ENCODE results near the gene PHF2.

PHF2 gene

DNA sequence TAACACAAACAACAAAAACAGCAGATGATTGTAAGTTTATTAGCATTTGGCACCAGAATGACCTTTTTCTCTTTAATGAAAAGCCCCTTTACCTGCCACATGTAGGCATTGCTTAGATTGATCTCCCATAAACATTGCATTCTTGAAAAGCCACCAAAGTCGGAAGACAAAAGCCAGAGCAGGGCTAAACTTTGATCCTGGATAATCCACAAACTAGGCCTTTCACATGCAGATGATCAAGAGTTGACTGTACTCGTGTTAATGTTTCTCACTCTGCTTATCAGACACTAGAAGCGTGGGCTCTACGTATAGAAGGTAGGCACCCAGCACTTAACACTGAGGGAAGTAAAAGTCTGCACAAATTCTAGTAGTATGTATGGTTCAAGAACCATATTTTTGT is 21.0 kb upstream of the PHF2 start:
- Histone ChIP-seq H3K4me2 (ENCODE audit: low read depth, low read length) (no peak overlapping the region), H3K36me3 (replicated peaks; ENCODE audit: insufficient read depth, low read length) (peaks cover 39% of the 10 kb centered on the region; the same call in 1 of the 2 replicates)

GRCh38 chr9:93557366-93558137 is 18.8 kb upstream of the PHF2 start:
- Histone ChIP-seq H3F3A (ENCODE audit: insufficient read depth, low read length) (no peaks in the 10 kb centered on the region), H3K4me3 (ENCODE audit: low read length) (no peak overlapping the region), H3K36me3 (replicated peaks; ENCODE audit: insufficient read depth, low read length) (peaks cover 31% of the 10 kb centered on the region; the same call in 1 of the 2 replicates), H3K4me1 (ENCODE audit: low read length) (no peaks in the 10 kb centered on the region), H3K9me2 (replicated peaks; ENCODE audit: insufficient read depth, low read length) (no peaks in the 10 kb centered on the region), H3K27me3 (replicated peaks; ENCODE audit: insufficient read depth, low read length) (no peaks in the 10 kb centered on the region), H3K4me2 (ENCODE audit: low read depth, low read length) (no peak overlapping the region), H3K9me3 (replicated peaks; ENCODE audit: insufficient read depth, low read length) (no peaks in the 10 kb centered on the region), H3K9ac (ENCODE audit: low read length) (no peak overlapping the region), H3K79me2 (ENCODE audit: low read length) (peaks cover 6% of the 10 kb centered on the region; the same call in 1 of the 2 replicates), H3K27ac (ENCODE audit: low read length) (no peak overlapping the region), H4K20me1 (ENCODE audit: insufficient read depth, low read length) (no peaks in the 10 kb centered on the region), H2AFZ (ENCODE audit: low read length) (no peak overlapping the region)
- DNase-seq = no peak
- TF ChIP-seq CTCF (IDR thresholded peaks at IDR 0.05; ENCODE audit: low read length) (no peak), EZH2phosphoT487 (IDR thresholded peaks at IDR 0.05; ENCODE audit: low read length) (no peak), EZH2 (optimal IDR thresholded peaks at IDR 0.05; ENCODE audit: low read depth, low read length) (no peak)

More for the DNA sequence above, 21.0 kb upstream of the PHF2 start:
- H3F3A ChIP-seq (ENCODE audit: insufficient read depth, low read length) = no peaks in the 10 kb centered on the region
- no peaks in the 10 kb centered on the region for H3K27me3 ChIP-seq (replicated peaks; ENCODE audit: insufficient read depth, low read length)
- H4K20me1 ChIP-seq (ENCODE audit: insufficient read depth, low read length) = no peaks in the 10 kb centered on the region
- no peaks in the 10 kb centered on the region for H3K9me2 ChIP-seq (replicated peaks; ENCODE audit: insufficient read depth, low read length)
- TF ChIP-seq CTCF (IDR thresholded peaks at IDR 0.05; ENCODE audit: low read length) = no peak
- no peaks in the 10 kb centered on the region for H3K9me3 ChIP-seq (replicated peaks; ENCODE audit: insufficient read depth, low read length)
- no peak for DNase-seq
- peaks cover 6% of the 10 kb centered on the region; the same call in 1 of the 2 replicates for H3K79me2 ChIP-seq (ENCODE audit: low read length)
- H3K4me3 ChIP-seq (ENCODE audit: low read length) = no peak overlapping the region
- no peak overlapping the region for H2AFZ ChIP-seq (ENCODE audit: low read length)
- H3K27ac ChIP-seq (ENCODE audit: low read length) = no peak overlapping the region
- H3K9ac ChIP-seq (ENCODE audit: low read length) = no peak overlapping the region
- no peaks in the 10 kb centered on the region for H3K4me1 ChIP-seq (ENCODE audit: low read length)

GRCh38 chr9:93558503-93558902 is 17.9 kb upstream of the PHF2 start:
- H4K20me1 ChIP-seq (ENCODE audit: insufficient read depth, low read length) = no peaks in the 10 kb centered on the region
- 0 out of 2 replicates have a peak, but pooled peaks cover 3% of the 10 kb centered on the region for H3K79me2 ChIP-seq (ENCODE audit: low read length)
- no peaks in the 10 kb centered on the region for H3K9me2 ChIP-seq (replicated peaks; ENCODE audit: insufficient read depth, low read length)
- no peak for TF ChIP-seq CTCF (IDR thresholded peaks at IDR 0.05; ENCODE audit: low read length)
- TF ChIP-seq EZH2phosphoT487 (IDR thresholded peaks at IDR 0.05; ENCODE audit: low read length) = no peak
- no peak for TF ChIP-seq EZH2 (optimal IDR thresholded peaks at IDR 0.05; ENCODE audit: low read depth, low read length)
- H3K4me1 ChIP-seq (ENCODE audit: low read length) = no peaks in the 10 kb centered on the region
- peaks cover 21% of the 10 kb centered on the region; the same call in 1 of the 2 replicates for H3K36me3 ChIP-seq (replicated peaks; ENCODE audit: insufficient read depth, low read length)
- no peaks in the 10 kb centered on the region for H3K27me3 ChIP-seq (replicated peaks; ENCODE audit: insufficient read depth, low read length)
- no peak for DNase-seq
- no peak overlapping the region for H3K4me2 ChIP-seq (ENCODE audit: low read depth, low read length)
- no peak overlapping the region for H2AFZ ChIP-seq (ENCODE audit: low read length)
- H3K27ac ChIP-seq (ENCODE audit: low read length) = no peak overlapping the region
- H3K4me3 ChIP-seq (ENCODE audit: low read length) = no peak overlapping the region
- H3K9me3 ChIP-seq (replicated peaks; ENCODE audit: insufficient read depth, low read length) = no peaks in the 10 kb centered on the region
- no peak overlapping the region for H3K9ac ChIP-seq (ENCODE audit: low read length)
- no peaks in the 10 kb centered on the region for H3F3A ChIP-seq (ENCODE audit: insufficient read depth, low read length)
